GM12878 (cell line): ENCODE measurements around the gene SETDB1. TPM values are rescaled to one million over a fixed set of nuclear protein-coding genes. Genes with fewer than 3 reads are reported as not detected.

ENCODE experiments used
- polyA plus RNA-seq, 11 experiments: library from polyadenylated mRNA; depleted of rRNA in 4 of 11; unstranded in 6 of 11; stranded (reverse) in 5 of 11; fragments of >200 nt; fragmentation: Nextera tagmentation in 4 of 11; fragmentation: Illumina TruSeq in 1 of 11; extraction: Ambion mirVana in 4 of 11; extraction: Trizol in 1 of 11; gene quantifications; 1 replicate in 1 of 11; 2 replicates in 10 of 11; pipeline versions ENCODE4 v1.2.1 to v1.2.3, GENCODE V29; 2011 to 2016; ENCODE audit warnings: inconsistent platforms in 2 of 11, missing spikeins in 2 of 11, low read depth in 1 of 11
- total RNA-seq, 4 experiments: library from RNA; depleted of rRNA in 3 of 4; stranded (reverse); fragments of >200 nt in 3 of 4; fragmentation: Illumina TruSeq in 1 of 4; extraction: Trizol in 1 of 4; gene quantifications; 2 replicates each; pipeline versions ENCODE4 v1.2.1 to v1.2.3, GENCODE V29; 2013 to 2021

SETDB1 gene
- total and polyA plus RNA-seq, 10 of the 15 experiments (the other 5 are each of a cell fraction or from before 2014, with no cell fraction given), result 14.3 to 56.7 (median 35.7) TPM

Other genes with a start within 250 kb of the SETDB1 start
Only the 7 nearest of the 20 such genes appear.
- gene ARNT, start 49.8 kb upstream of the SETDB1 start, total RNA-seq (2014; rRNA removed), result 17.3 and 20.7 TPM in 2 replicates
- 18.5 and 19.2 TPM in 2 replicates for gene ARNT, start 49.8 kb upstream of the SETDB1 start, total RNA-seq (2014; rRNA removed; fragmentation: Illumina TruSeq; extraction: Trizol)
- 22.3 and 22.9 TPM in 2 replicates for gene ARNT, start 49.8 kb upstream of the SETDB1 start, total RNA-seq (2021)
- gene ARNT, start 49.8 kb upstream of the SETDB1 start, polyA plus RNA-seq (2011; rRNA removed), result 25.5 and 26.7 TPM in 2 replicates
- 24.6 and 27.4 TPM in 2 replicates for gene ARNT, start 49.8 kb upstream of the SETDB1 start, polyA plus RNA-seq (2014; fragmentation: Illumina TruSeq; extraction: Trizol)
- 1 to 10 TPM; 5.8 to 7.1 TPM for gene ARNT, start 49.8 kb upstream of the SETDB1 start, polyA plus RNA-seq (2014; fragmentation: Nextera tagmentation; extraction: Ambion mirVana)
- 19.7 and 20.5 TPM in 2 replicates for gene ARNT, start 49.8 kb upstream of the SETDB1 start, polyA plus RNA-seq (2014; rRNA removed)
- 10 to 100 TPM; 27.6 to 33.9 TPM for gene ARNT, start 49.8 kb upstream of the SETDB1 start, polyA plus RNA-seq (2016; fragmentation: Nextera tagmentation; extraction: Ambion mirVana)
- not detected in 2 replicates for gene CTXND2, start 39.2 kb upstream of the SETDB1 start, total RNA-seq (2014; rRNA removed)
- not detected in 2 replicates for gene CTXND2, start 39.2 kb upstream of the SETDB1 start, total RNA-seq (2014; rRNA removed; fragmentation: Illumina TruSeq; extraction: Trizol)
- not detected in 2 replicates for gene CTXND2, start 39.2 kb upstream of the SETDB1 start, total RNA-seq (2021)
- not detected in 2 replicates for gene CTXND2, start 39.2 kb upstream of the SETDB1 start, polyA plus RNA-seq (2011; rRNA removed)
- not detected in 2 replicates for gene CTXND2, start 39.2 kb upstream of the SETDB1 start, polyA plus RNA-seq (2014; fragmentation: Illumina TruSeq; extraction: Trizol)
- gene CTXND2, start 39.2 kb upstream of the SETDB1 start, polyA plus RNA-seq (2014; fragmentation: Nextera tagmentation; extraction: Ambion mirVana), result not detected
- not detected in 2 replicates for gene CTXND2, start 39.2 kb upstream of the SETDB1 start, polyA plus RNA-seq (2014; rRNA removed)
- gene CTXND2, start 39.2 kb upstream of the SETDB1 start, polyA plus RNA-seq (2016; fragmentation: Nextera tagmentation; extraction: Ambion mirVana), result not detected
- 55.8 and 57.0 TPM in 2 replicates for gene CERS2, start 48.5 kb downstream of the SETDB1 start, total RNA-seq (2014; rRNA removed)
- gene CERS2, start 48.5 kb downstream of the SETDB1 start, total RNA-seq (2014; rRNA removed; fragmentation: Illumina TruSeq; extraction: Trizol), result 38.2 and 39.9 TPM in 2 replicates
- 76.7 and 79.2 TPM in 2 replicates for gene CERS2, start 48.5 kb downstream of the SETDB1 start, total RNA-seq (2021)
- gene CERS2, start 48.5 kb downstream of the SETDB1 start, polyA plus RNA-seq (2011; rRNA removed), result 29.5 and 41.5 TPM in 2 replicates
- gene CERS2, start 48.5 kb downstream of the SETDB1 start, polyA plus RNA-seq (2014; fragmentation: Illumina TruSeq; extraction: Trizol), result 78.8 and 87.9 TPM in 2 replicates
- 10 to 100 TPM in 1 of 2 experiments, 1 to 10 TPM in 1; 9.2 to 12.7 TPM for gene CERS2, start 48.5 kb downstream of the SETDB1 start, polyA plus RNA-seq (2014; fragmentation: Nextera tagmentation; extraction: Ambion mirVana)
- 50.5 and 52.3 TPM in 2 replicates for gene CERS2, start 48.5 kb downstream of the SETDB1 start, polyA plus RNA-seq (2014; rRNA removed)
- gene CERS2, start 48.5 kb downstream of the SETDB1 start, polyA plus RNA-seq (2016; fragmentation: Nextera tagmentation; extraction: Ambion mirVana), result 10 to 100 TPM; 49.3 to 61.5 TPM
- not detected in 2 replicates for gene ANXA9, start 55.9 kb downstream of the SETDB1 start, total RNA-seq (2014; rRNA removed)
- gene ANXA9, start 55.9 kb downstream of the SETDB1 start, total RNA-seq (2014; rRNA removed; fragmentation: Illumina TruSeq; extraction: Trizol), result 0.09 TPM in 1 of 2 replicates, not detected in the other
- not detected in 2 replicates for gene ANXA9, start 55.9 kb downstream of the SETDB1 start, total RNA-seq (2021)
- gene ANXA9, start 55.9 kb downstream of the SETDB1 start, polyA plus RNA-seq (2011; rRNA removed), result 0.37 and 0.43 TPM in 2 replicates
- 0.04 TPM in 1 of 2 replicates, not detected in the other for gene ANXA9, start 55.9 kb downstream of the SETDB1 start, polyA plus RNA-seq (2014; fragmentation: Illumina TruSeq; extraction: Trizol)
- under 1 TPM in 1 of 2 experiments, not detected in 1; 0.11 TPM for gene ANXA9, start 55.9 kb downstream of the SETDB1 start, polyA plus RNA-seq (2014; fragmentation: Nextera tagmentation; extraction: Ambion mirVana)
- gene ANXA9, start 55.9 kb downstream of the SETDB1 start, polyA plus RNA-seq (2014; rRNA removed), result 0.08 TPM in 1 of 2 replicates, not detected in the other
- under 1 TPM; 0.25 to 0.28 TPM for gene ANXA9, start 55.9 kb downstream of the SETDB1 start, polyA plus RNA-seq (2016; fragmentation: Nextera tagmentation; extraction: Ambion mirVana)
- gene MINDY1, start 80.5 kb downstream of the SETDB1 start, total RNA-seq (2014; rRNA removed), result 7.5 and 8.8 TPM in 2 replicates
- gene MINDY1, start 80.5 kb downstream of the SETDB1 start, total RNA-seq (2014; rRNA removed; fragmentation: Illumina TruSeq; extraction: Trizol), result 4.4 and 4.9 TPM in 2 replicates
- 7.1 and 7.5 TPM in 2 replicates for gene MINDY1, start 80.5 kb downstream of the SETDB1 start, total RNA-seq (2021)
- gene MINDY1, start 80.5 kb downstream of the SETDB1 start, polyA plus RNA-seq (2011; rRNA removed), result 0.89 and 1.9 TPM in 2 replicates
- 6.1 and 6.5 TPM in 2 replicates for gene MINDY1, start 80.5 kb downstream of the SETDB1 start, polyA plus RNA-seq (2014; fragmentation: Illumina TruSeq; extraction: Trizol)
- under 1 TPM; 0.48 to 0.49 TPM for gene MINDY1, start 80.5 kb downstream of the SETDB1 start, polyA plus RNA-seq (2014; fragmentation: Nextera tagmentation; extraction: Ambion mirVana)
- 6.4 and 7.7 TPM in 2 replicates for gene MINDY1, start 80.5 kb downstream of the SETDB1 start, polyA plus RNA-seq (2014; rRNA removed)
- 1 to 10 TPM; 3.4 to 5.1 TPM for gene MINDY1, start 80.5 kb downstream of the SETDB1 start, polyA plus RNA-seq (2016; fragmentation: Nextera tagmentation; extraction: Ambion mirVana)
- gene PRUNE1, start 82.1 kb downstream of the SETDB1 start, total RNA-seq (2014; rRNA removed), result 9.5 and 9.9 TPM in 2 replicates
- 8.8 and 9.7 TPM in 2 replicates for gene PRUNE1, start 82.1 kb downstream of the SETDB1 start, total RNA-seq (2014; rRNA removed; fragmentation: Illumina TruSeq; extraction: Trizol)
- 10.9 and 11.8 TPM in 2 replicates for gene PRUNE1, start 82.1 kb downstream of the SETDB1 start, total RNA-seq (2021)
- gene PRUNE1, start 82.1 kb downstream of the SETDB1 start, polyA plus RNA-seq (2011; rRNA removed), result 20.2 and 24.5 TPM in 2 replicates
- gene PRUNE1, start 82.1 kb downstream of the SETDB1 start, polyA plus RNA-seq (2014; fragmentation: Illumina TruSeq; extraction: Trizol), result 15.5 and 16.3 TPM in 2 replicates
- gene PRUNE1, start 82.1 kb downstream of the SETDB1 start, polyA plus RNA-seq (2014; fragmentation: Nextera tagmentation; extraction: Ambion mirVana), result 1 to 10 TPM; 4.7 to 7.6 TPM
- gene PRUNE1, start 82.1 kb downstream of the SETDB1 start, polyA plus RNA-seq (2014; rRNA removed), result 10.2 and 14.9 TPM in 2 replicates
- gene PRUNE1, start 82.1 kb downstream of the SETDB1 start, polyA plus RNA-seq (2016; fragmentation: Nextera tagmentation; extraction: Ambion mirVana), result 10 to 100 TPM; 14.0 to 14.2 TPM
- gene BNIPL, start 110.2 kb downstream of the SETDB1 start, total RNA-seq (2014; rRNA removed), result 0.17 and 0.27 TPM in 2 replicates
- gene BNIPL, start 110.2 kb downstream of the SETDB1 start, total RNA-seq (2014; rRNA removed; fragmentation: Illumina TruSeq; extraction: Trizol), result 0.18 TPM in 2 replicates
- 0.11 and 0.33 TPM in 2 replicates for gene BNIPL, start 110.2 kb downstream of the SETDB1 start, total RNA-seq (2021)
- gene BNIPL, start 110.2 kb downstream of the SETDB1 start, polyA plus RNA-seq (2011; rRNA removed), result 0.49 and 0.99 TPM in 2 replicates
- gene BNIPL, start 110.2 kb downstream of the SETDB1 start, polyA plus RNA-seq (2014; fragmentation: Illumina TruSeq; extraction: Trizol), result 0.12 TPM in 1 of 2 replicates, not detected in the other
- under 1 TPM; 0.05 TPM for gene BNIPL, start 110.2 kb downstream of the SETDB1 start, polyA plus RNA-seq (2014; fragmentation: Nextera tagmentation; extraction: Ambion mirVana)
- 1.0 and 1.1 TPM in 2 replicates for gene BNIPL, start 110.2 kb downstream of the SETDB1 start, polyA plus RNA-seq (2014; rRNA removed)
- gene BNIPL, start 110.2 kb downstream of the SETDB1 start, polyA plus RNA-seq (2016; fragmentation: Nextera tagmentation; extraction: Ambion mirVana), result under 1 TPM; 0.09 to 0.16 TPM